ENCODE results near the gene TACC3.

The TACC3 gene

DNA sequence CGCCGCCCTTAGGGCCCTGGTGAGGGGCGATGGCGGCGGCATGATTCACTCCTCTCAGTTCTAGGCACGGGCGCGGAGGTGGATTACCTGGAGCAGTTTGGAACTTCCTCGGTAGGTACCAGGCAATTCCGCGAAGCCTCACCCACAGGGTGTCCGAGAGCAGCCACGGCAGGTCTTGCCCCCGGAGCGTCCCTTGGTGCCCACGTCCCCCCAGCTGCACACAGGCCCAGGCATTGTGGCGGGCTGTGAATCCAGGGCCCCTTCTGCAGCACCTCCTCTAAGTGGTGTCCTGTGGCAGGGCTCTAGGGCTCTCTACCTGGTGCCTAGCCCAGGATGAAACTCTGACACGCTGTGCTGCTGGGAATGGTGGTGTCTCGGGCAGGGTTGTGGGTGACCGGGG, 13.9 kb downstream of the TACC3 start:
- H3K4me1 Mint-ChIP-seq, result no peaks in the 10 kb centered on the region
- no peak overlapping the region for H3K27ac Mint-ChIP-seq (ENCODE audit: low read depth)
- H3K9me3 Mint-ChIP-seq, result peaks cover 5% of the 10 kb centered on the region
- H3K36me3 Mint-ChIP-seq (ENCODE audit: insufficient read depth), result peaks cover 34% of the 10 kb centered on the region
- H3K4me3 Mint-ChIP-seq, result no peak overlapping the region
- ATAC-seq (replicated peaks; ENCODE audit: extremely low read depth, poor library complexity, severe bottlenecking) (no peak), DNase-seq (ENCODE audit: low spot score in 2 of 2) (no peak)
- H3K27me3 Mint-ChIP-seq, result no peaks in the 10 kb centered on the region

DNA sequence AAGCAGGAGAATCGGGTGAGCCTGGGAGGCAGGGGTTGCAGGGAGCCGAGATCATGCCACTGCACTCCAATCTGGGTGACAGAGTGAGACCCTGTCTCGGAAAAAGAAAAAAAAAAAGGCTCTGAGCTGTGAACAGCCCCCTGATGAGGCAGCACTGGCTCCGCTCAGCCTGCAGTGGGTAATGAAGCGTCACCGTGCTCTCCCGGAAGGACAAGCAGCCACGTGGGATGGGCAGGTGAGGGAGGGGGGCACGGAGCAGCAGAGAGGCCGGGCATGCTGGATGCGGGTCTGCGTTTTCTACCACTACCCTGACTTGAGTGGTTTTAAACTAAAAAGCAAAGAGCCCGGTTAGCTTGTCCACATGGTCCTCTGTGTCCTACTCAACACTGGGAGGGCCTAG, 15.5 kb downstream of the TACC3 start:
- H3K36me3 Mint-ChIP-seq (ENCODE audit: insufficient read depth), result peaks cover 42% of the 10 kb centered on the region
- no peaks in the 10 kb centered on the region for H3K27me3 Mint-ChIP-seq
- H3K9me3 Mint-ChIP-seq, result peaks cover 5% of the 10 kb centered on the region
- H3K4me3 Mint-ChIP-seq, result no peak overlapping the region
- H3K4me1 Mint-ChIP-seq, result no peaks in the 10 kb centered on the region
- DNase-seq (ENCODE audit: low spot score in 2 of 2), result no peak
- ATAC-seq (replicated peaks; ENCODE audit: extremely low read depth, poor library complexity, severe bottlenecking), result no peak
- no peak overlapping the region for H3K27ac Mint-ChIP-seq (ENCODE audit: low read depth)

DNA sequence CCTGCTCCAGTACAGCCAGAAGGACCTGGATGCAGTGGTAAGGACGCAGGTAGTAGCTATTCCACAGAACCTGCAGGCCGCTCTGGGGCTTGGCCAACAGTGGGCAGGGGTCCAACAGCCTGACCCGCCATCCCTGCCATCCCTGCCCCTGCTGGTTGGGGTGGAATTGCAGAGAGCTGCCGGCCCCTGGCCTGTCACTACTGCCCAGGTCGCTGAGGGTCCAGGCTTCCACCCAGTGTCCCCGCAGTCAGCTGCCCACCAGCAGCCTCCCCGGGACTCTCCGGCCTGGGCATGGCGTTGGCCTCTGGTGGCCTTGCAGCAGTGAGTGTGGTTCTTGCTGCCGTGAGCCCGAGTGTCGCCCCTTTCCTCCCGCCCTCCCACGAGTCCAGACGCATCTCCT, 16.3 kb downstream of the TACC3 start:
- no peak overlapping the region for H3K4me3 Mint-ChIP-seq
- peaks cover 5% of the 10 kb centered on the region for H3K9me3 Mint-ChIP-seq
- no peak for ATAC-seq (replicated peaks; ENCODE audit: extremely low read depth, poor library complexity, severe bottlenecking)
- no peaks in the 10 kb centered on the region for H3K27me3 Mint-ChIP-seq
- no peak overlapping the region for H3K27ac Mint-ChIP-seq (ENCODE audit: low read depth)
- DNase-seq (ENCODE audit: low spot score in 2 of 2), result no peak
- no peaks in the 10 kb centered on the region for H3K4me1 Mint-ChIP-seq
- H3K36me3 Mint-ChIP-seq (ENCODE audit: insufficient read depth), result peaks cover 42% of the 10 kb centered on the region

DNA sequence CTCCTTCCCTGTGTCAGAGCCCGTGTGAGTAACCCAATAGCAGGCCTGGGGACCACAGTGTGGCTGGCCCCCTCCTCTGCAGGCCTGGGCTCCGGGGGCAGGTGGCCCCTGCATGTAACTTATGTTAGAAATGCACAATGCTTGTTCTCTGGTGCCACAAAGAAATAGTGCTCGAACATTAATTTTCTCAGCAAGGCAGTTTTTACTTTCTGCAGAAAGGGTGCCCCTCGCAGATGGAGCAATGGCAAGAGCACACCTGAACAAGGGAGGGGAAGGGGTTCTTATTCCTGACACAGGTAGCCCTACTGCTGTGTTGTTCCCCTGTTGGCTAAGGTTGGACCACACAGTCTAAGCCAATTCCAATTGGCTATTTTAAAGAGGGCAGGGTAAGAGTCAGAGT, 17.1 kb downstream of the TACC3 start:
- no peak for ATAC-seq (replicated peaks; ENCODE audit: extremely low read depth, poor library complexity, severe bottlenecking)
- DNase-seq (ENCODE audit: low spot score in 2 of 2), result no peak
- H3K27ac Mint-ChIP-seq (ENCODE audit: low read depth), result no peak overlapping the region

DNA sequence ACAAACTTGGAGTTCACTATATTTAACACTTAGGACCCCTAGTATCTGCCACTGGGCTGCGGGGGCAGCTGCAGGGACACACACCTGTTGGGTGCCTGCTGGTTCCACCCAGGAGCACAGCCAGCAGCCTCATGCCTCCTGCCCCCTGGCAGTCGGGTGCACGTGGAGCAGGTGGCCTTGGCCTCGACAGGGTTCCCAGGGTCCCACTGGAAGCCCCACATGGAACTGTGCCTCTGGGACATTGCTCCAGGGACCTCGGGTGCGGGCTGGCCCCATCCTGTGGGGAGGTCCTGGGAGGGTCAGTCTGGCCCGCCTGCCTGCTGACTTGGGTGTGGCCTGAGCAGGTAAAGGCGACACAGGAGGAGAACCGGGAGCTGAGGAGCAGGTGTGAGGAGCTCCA, 18.0 kb downstream of the TACC3 start:
- no peak overlapping the region for H3K27ac Mint-ChIP-seq (ENCODE audit: low read depth)
- no peaks in the 10 kb centered on the region for H3K27me3 Mint-ChIP-seq
- no peak overlapping the region for H3K4me3 Mint-ChIP-seq
- H3K36me3 Mint-ChIP-seq (ENCODE audit: insufficient read depth), result peaks cover 36% of the 10 kb centered on the region
- DNase-seq (ENCODE audit: low spot score in 2 of 2) (no peak), ATAC-seq (replicated peaks; ENCODE audit: extremely low read depth, poor library complexity, severe bottlenecking) (no peak)
- peaks cover 5% of the 10 kb centered on the region for H3K9me3 Mint-ChIP-seq
- no peaks in the 10 kb centered on the region for H3K4me1 Mint-ChIP-seq

More for the DNA sequence above, 17.1 kb downstream of the TACC3 start:
- Mint-ChIP-seq H3K9me3 (peaks cover 5% of the 10 kb centered on the region), H3K36me3 (ENCODE audit: insufficient read depth) (peaks cover 37% of the 10 kb centered on the region), H3K27me3 (no peaks in the 10 kb centered on the region), H3K4me3 (no peak overlapping the region), H3K4me1 (no peaks in the 10 kb centered on the region)

DNA sequence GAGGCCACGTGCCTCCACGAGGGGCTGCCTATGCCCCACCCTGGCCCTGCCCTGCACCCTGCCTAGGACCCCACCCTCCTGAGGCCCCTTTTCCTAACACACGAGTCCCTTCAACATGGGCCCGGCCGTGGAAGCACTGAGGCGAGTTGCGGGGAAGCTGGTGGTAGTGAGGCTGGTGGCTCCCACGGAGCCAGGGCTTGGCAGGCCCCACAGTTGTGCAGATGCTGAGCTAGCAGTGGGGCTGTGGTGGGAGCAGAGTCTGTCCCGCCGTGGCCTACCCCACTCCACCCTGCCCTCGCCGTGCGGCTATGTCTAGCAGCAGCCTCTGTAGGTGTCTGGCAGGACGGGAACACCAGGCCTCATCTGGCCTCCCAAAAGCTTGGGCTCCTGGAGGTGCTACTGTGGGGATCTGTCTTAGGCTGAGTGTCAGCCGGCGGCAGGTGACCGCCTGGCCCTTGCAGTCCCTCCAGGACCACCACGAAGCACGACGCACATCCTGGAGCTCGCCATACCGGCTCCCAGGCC, 18.8 kb downstream of the TACC3 start:
- no peaks in the 10 kb centered on the region for H3K4me1 Mint-ChIP-seq
- H3K27ac Mint-ChIP-seq (ENCODE audit: low read depth), result no peak overlapping the region
- H3K36me3 Mint-ChIP-seq (ENCODE audit: insufficient read depth), result peaks cover 32% of the 10 kb centered on the region
- no peaks in the 10 kb centered on the region for H3K27me3 Mint-ChIP-seq
- no peak overlapping the region for H3K4me3 Mint-ChIP-seq
- ATAC-seq (replicated peaks; ENCODE audit: extremely low read depth, poor library complexity, severe bottlenecking) (no peak), DNase-seq (ENCODE audit: low spot score in 2 of 2) (no peak)
- H3K9me3 Mint-ChIP-seq, result peaks cover 5% of the 10 kb centered on the region

DNA sequence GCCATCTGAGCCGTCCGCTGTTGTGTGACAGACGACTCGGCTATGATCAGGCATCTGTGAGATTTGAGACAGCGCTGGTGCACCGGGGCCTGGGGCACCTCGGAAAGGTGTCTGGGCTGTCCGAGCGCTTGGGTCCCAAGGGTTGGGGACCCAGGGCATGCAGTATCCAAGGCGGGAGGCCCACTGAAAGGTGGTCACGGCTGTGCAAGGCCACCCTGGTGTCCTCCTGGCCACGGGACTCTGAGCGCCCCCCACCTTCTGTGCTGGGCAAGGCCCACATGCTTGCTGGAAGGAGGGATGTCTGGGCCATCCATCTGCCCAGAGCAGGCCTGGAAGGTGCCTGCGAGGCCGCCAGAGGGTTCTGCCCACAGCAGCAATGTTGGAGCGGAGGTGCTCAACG, 19.9 kb downstream of the TACC3 start:
- DNase-seq (ENCODE audit: low spot score in 2 of 2) (no peak), ATAC-seq (replicated peaks; ENCODE audit: extremely low read depth, poor library complexity, severe bottlenecking) (no peak)
- H3K27ac Mint-ChIP-seq (ENCODE audit: low read depth), result peak overlapping the region; percentile 64
- no peak overlapping the region for H3K4me3 Mint-ChIP-seq
- no peaks in the 10 kb centered on the region for H3K4me1 Mint-ChIP-seq
- no peaks in the 10 kb centered on the region for H3K27me3 Mint-ChIP-seq
- H3K36me3 Mint-ChIP-seq (ENCODE audit: insufficient read depth), result peaks cover 33% of the 10 kb centered on the region
- peaks cover 5% of the 10 kb centered on the region for H3K9me3 Mint-ChIP-seq

DNA sequence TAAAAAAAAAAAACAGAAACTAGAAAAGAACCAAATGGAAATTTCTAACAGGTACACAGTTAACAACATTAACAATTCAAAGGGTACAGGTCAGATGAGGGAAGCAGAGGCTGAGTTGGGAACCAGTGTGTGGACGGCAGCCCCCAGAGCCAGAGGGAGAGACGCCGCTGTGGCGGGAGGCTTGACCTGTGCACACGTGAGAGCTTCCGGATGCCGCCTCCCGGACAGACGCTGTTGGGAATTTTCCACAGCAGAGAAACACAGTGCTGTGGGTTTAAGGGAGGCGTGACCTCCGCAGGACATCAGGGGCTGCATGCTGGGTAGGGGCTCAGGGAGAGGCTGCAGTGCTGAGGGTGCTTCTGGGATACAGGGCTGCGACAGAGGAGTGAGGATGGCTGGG, 22.2 kb downstream of the TACC3 start:
- peaks cover 3% of the 10 kb centered on the region for H3K9me3 Mint-ChIP-seq
- no peak overlapping the region for H3K27ac Mint-ChIP-seq (ENCODE audit: low read depth)
- no peak for DNase-seq (ENCODE audit: low spot score in 2 of 2)
- ATAC-seq (replicated peaks; ENCODE audit: extremely low read depth, poor library complexity, severe bottlenecking), result no peak
- H3K36me3 Mint-ChIP-seq (ENCODE audit: insufficient read depth), result peaks cover 27% of the 10 kb centered on the region
- H3K4me1 Mint-ChIP-seq, result no peaks in the 10 kb centered on the region
- H3K4me3 Mint-ChIP-seq, result no peak overlapping the region
- H3K27me3 Mint-ChIP-seq, result no peaks in the 10 kb centered on the region

DNA sequence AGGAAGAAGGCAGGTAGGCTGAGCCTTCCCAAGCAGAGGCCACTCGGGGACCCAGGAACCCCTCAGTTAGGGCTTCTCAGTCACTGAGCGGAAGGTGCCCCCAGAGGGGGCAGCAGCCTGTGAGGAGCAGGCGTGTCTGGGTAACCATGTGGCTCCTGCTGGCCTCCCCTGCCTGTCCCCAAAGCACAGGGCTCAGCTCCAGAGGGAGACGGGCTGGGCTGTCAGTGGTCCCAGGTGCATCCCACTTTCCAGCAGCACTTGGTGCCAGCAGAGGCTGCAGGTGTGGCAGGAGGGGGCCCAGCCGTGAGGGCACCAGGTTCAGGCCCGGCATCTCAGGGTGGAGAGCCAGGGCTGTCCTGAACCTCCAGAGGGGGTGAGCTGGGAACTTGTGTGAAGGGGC, 22.7 kb downstream of the TACC3 start:
- Mint-ChIP-seq H3K27ac (ENCODE audit: low read depth) (no peak overlapping the region), H3K4me3 (no peak overlapping the region), H3K27me3 (no peaks in the 10 kb centered on the region), H3K9me3 (no peaks in the 10 kb centered on the region), H3K4me1 (no peaks in the 10 kb centered on the region), H3K36me3 (ENCODE audit: insufficient read depth) (peaks cover 24% of the 10 kb centered on the region)
- no peak for ATAC-seq (replicated peaks; ENCODE audit: extremely low read depth, poor library complexity, severe bottlenecking)
- DNase-seq (ENCODE audit: low spot score in 2 of 2), result no peak

DNA sequence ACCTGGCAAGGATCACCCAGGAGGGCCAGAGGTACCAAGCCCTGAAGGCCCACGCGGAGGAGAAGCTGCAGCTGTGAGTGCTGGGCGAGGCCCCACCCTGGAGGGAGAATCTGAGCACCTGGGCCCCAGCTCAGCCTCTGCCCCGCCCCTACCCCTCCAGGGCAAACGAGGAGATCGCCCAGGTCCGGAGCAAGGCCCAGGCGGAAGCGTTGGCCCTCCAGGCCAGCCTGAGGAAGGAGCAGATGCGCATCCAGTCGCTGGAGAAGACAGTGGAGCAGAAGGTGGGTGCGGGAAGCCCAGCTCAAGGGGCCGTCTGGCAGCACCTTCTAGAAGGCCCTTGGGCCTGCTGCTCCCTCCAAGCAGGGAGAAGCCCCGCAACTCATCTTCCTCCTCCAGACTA, 23.2 kb downstream of the TACC3 start:
- no peaks in the 10 kb centered on the region for H3K27me3 Mint-ChIP-seq
- no peak overlapping the region for H3K4me3 Mint-ChIP-seq
- no peak for DNase-seq (ENCODE audit: low spot score in 2 of 2)
- peaks cover 22% of the 10 kb centered on the region for H3K36me3 Mint-ChIP-seq (ENCODE audit: insufficient read depth)
- no peaks in the 10 kb centered on the region for H3K9me3 Mint-ChIP-seq
- peak overlapping the region; percentile 19 for H3K27ac Mint-ChIP-seq (ENCODE audit: low read depth)
- no peaks in the 10 kb centered on the region for H3K4me1 Mint-ChIP-seq
- no peak for ATAC-seq (replicated peaks; ENCODE audit: extremely low read depth, poor library complexity, severe bottlenecking)

DNA sequence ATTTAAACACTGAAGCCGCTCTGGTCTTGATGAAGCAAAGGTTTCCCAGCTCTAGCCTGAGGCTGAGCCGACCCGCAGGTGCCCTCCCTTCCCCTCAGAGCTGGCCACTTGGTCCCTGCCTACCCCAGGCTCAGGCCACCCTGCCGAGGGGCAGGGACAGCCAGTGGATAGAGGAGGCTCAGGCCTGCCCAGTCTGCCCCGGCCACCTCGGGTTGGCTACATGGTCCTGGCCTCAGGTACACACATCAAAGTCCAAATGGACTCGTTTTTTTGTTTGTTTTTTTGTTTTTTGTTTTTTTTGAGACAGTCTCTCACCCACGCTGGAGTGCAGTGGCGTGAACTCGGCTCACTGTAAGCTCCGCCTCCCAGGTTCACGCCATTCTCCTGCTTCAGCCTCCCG, 23.8 kb downstream of the TACC3 start:
- no peaks in the 10 kb centered on the region for H3K9me3 Mint-ChIP-seq
- no peaks in the 10 kb centered on the region for H3K4me1 Mint-ChIP-seq
- ATAC-seq (replicated peaks; ENCODE audit: extremely low read depth, poor library complexity, severe bottlenecking) (no peak), DNase-seq (ENCODE audit: low spot score in 2 of 2) (no peak)
- H3K27me3 Mint-ChIP-seq, result no peaks in the 10 kb centered on the region
- no peak overlapping the region for H3K4me3 Mint-ChIP-seq
- peaks cover 18% of the 10 kb centered on the region for H3K36me3 Mint-ChIP-seq (ENCODE audit: insufficient read depth)
- H3K27ac Mint-ChIP-seq (ENCODE audit: low read depth), result peak overlapping the region; percentile 19

DNA sequence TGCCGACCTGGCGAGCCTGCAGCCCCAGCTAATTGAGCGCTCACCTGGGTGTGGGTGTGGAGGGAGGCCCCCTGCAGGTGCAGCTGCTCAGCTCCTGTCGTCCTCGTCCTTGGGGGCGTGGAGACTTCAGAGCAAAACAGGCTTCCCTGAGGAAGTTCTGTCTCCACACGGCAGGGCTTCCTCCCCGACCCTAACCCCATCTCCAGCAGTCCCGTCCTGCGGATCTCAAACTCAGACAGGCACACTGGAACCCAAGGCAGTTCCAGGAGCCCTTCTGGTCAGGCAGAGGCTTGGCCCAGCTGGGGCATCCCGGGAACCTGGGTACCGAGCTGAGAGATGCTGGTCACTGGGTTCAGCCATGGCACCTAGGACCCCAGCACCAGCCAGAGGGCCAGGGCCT, 24.4 kb downstream of the TACC3 start:
- DNase-seq (ENCODE audit: low spot score in 2 of 2), result no peak
- Mint-ChIP-seq H3K4me1 (no peaks in the 10 kb centered on the region), H3K27me3 (no peaks in the 10 kb centered on the region), H3K27ac (ENCODE audit: low read depth) (no peak overlapping the region), H3K9me3 (no peaks in the 10 kb centered on the region), H3K36me3 (ENCODE audit: insufficient read depth) (peaks cover 13% of the 10 kb centered on the region), H3K4me3 (no peak overlapping the region)
- no peak for ATAC-seq (replicated peaks; ENCODE audit: extremely low read depth, poor library complexity, severe bottlenecking)

DNA sequence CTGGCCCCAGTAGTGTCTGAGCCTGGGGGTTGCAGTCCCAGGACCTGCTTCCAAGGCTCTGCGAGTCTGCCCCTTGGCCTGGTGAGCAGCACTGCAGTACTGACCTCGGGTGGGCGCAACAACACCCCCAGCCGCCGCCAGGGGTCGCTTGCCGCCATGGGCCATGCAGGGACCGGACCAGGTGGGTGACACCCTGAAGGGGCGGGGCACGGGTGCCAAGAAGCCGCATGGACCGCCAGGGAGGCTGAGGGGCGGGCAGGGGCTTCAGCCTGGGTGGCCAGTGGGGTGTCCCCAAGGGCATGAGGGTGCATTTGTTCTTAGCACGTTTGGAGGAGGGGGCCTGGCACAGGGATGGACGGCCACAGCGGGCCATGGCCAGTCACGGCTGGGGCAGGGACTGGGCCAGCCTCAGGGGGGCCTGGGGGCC, 25.0 kb downstream of the TACC3 start:
- H3K27me3 Mint-ChIP-seq, result no peaks in the 10 kb centered on the region
- H3K4me1 Mint-ChIP-seq, result no peaks in the 10 kb centered on the region
- H3K36me3 Mint-ChIP-seq (ENCODE audit: insufficient read depth), result peaks cover 10% of the 10 kb centered on the region
- no peak overlapping the region for H3K27ac Mint-ChIP-seq (ENCODE audit: low read depth)
- DNase-seq (ENCODE audit: low spot score in 2 of 2) (peak; percentile 62 to 64), ATAC-seq (replicated peaks; ENCODE audit: extremely low read depth, poor library complexity, severe bottlenecking) (peak; percentile 75)
- H3K4me3 Mint-ChIP-seq, result no peak overlapping the region
- H3K9me3 Mint-ChIP-seq, result no peaks in the 10 kb centered on the region

All from central memory CD8-positive, alpha-beta T cell (primary cell).